OCI-LY7 (cell line): ENCODE results near the gene TMCC1. TPM values are rescaled to one million over a fixed set of nuclear protein-coding genes. Genes with fewer than 3 reads are reported as not detected.
"Not testable (repeated sequence)": the region's sequence is repeated elsewhere in the genome, so short reads cannot be mapped to it uniquely, and the experiment has no call there.

Experiments used
- BruUV-seq: library from RNA; stranded (reverse); fragments of 400-500 nt; replicated peaks from 2 replicates; lab custom pipeline; 2021; lab: Mats Ljungman, UMichigan
- CTCF ChIA-PET: fragments of 300-600 bp; sonication (Branson Sonifier 250); formaldehyde crosslinking; loops from one replicate; lab custom pipeline; 2022; ENCODE audit warnings: antibody characterized with exemption; ENCODE audit not compliant: unreplicated experiment; lab: Charles Lee
- POLR2A ChIA-PET: fragments of 300-600 bp; sonication (Branson Sonifier 250); formaldehyde crosslinking; loops from one replicate; lab custom pipeline; 2022; ENCODE audit warnings: antibody characterized with exemption; lab: Charles Lee
- DNase-seq: peaks from one replicate; pipeline ENCODE4 v3.0.0-alpha.2; 2015; ENCODE audit warnings: low spot score
- H2AFZ ChIP-seq: fragments of 200-600 bp; sonication (generic), shearing (Covaris generic); 2 replicates; pipeline ENCODE4 v1.6.1; 2014; ENCODE audit warnings: mild to moderate bottlenecking, antibody characterized with exemption, low read length, moderate library complexity
- H3K27ac ChIP-seq: fragments of 200-600 bp; sonication (generic); 2 replicates; pipeline ENCODE4 v1.5.1; 2014; ENCODE audit warnings: mixed run types, low read depth, mild to moderate bottlenecking, moderate library complexity, low read length, inconsistent platforms; ENCODE audit not compliant: poor library complexity, severe bottlenecking
- H3K36me3 ChIP-seq: fragments of 200-600 bp; sonication (generic); 2 replicates; pipeline ENCODE4 v1.6.1; 2014; ENCODE audit warnings: mild to moderate bottlenecking, antibody characterized with exemption, low read length, moderate library complexity, mixed read lengths; ENCODE audit not compliant: insufficient read depth
- H3K4me1 ChIP-seq: fragments of 200-600 bp; sonication (generic); 2 replicates; pipeline ENCODE4 v1.5.1; 2014; ENCODE audit warnings: mild to moderate bottlenecking, low read length; ENCODE audit not compliant: insufficient read depth, poor library complexity, severe bottlenecking
- H3K4me2 ChIP-seq: fragments of 200-600 bp; sonication (generic); 2 replicates; pipeline ENCODE4 v1.6.1; 2014; ENCODE audit warnings: mild to moderate bottlenecking, low read length
- H3K4me3 ChIP-seq: fragments of 200-600 bp; sonication (generic); 2 replicates; pipeline ENCODE4 v1.5.1; 2014; ENCODE audit warnings: mild to moderate bottlenecking, low read depth, low read length; ENCODE audit not compliant: poor library complexity, severe bottlenecking
- H3K79me2 ChIP-seq: fragments of 200-600 bp; sonication (generic); 2 replicates; pipeline ENCODE4 v1.6.1; 2016; ENCODE audit warnings: low read depth, mild to moderate bottlenecking, low read length, moderate library complexity, mixed read lengths; ENCODE audit not compliant: insufficient read depth
- H3K9me2 ChIP-seq: fragments of 200-600 bp; sonication (generic); 2 replicates; pipeline ENCODE4 v1.6.1; 2016; ENCODE audit warnings: mild to moderate bottlenecking, low read length, mixed read lengths; ENCODE audit not compliant: insufficient read depth
- H3K9me3 ChIP-seq: fragments of 200-600 bp; sonication (generic); 2 replicates; pipeline ENCODE4 v1.6.1; 2014; ENCODE audit warnings: mild to moderate bottlenecking, mixed run types, low read length, mixed read lengths
- H4K20me1 ChIP-seq: fragments of 200-600 bp; sonication (generic); 2 replicates; pipeline ENCODE4 v1.6.1; 2014; ENCODE audit warnings: mild to moderate bottlenecking, antibody characterized with exemption, low read length, moderate library complexity, mixed read lengths; ENCODE audit not compliant: insufficient read depth
- CTCF ChIP-seq: fragments of 200-600 bp; sonication (generic); conservative IDR thresholded peaks from 2 replicates; pipeline ENCODE4 v1.5.1; 2014; ENCODE audit warnings: mild to moderate bottlenecking, antibody characterized with exemption, low read length, moderate library complexity, mixed read lengths
- EZH2phosphoT487 ChIP-seq: fragments of 200-600 bp; sonication (generic); IDR thresholded peaks from 2 replicates; pipeline ENCODE4 v1.6.1; 2018; ENCODE audit warnings: low read depth, borderline replicate concordance, mild to moderate bottlenecking, mixed run types, antibody characterized with exemption, low read length, moderate library complexity, mixed read lengths
- intact Hi-C: fragments of 100-400 bp; cut with micrococcal nuclease; formaldehyde crosslinking; loops from one replicate; pipeline ENCODE4 v1.10.0; 2022; ENCODE audit not compliant: unreplicated experiment
- total RNA-seq, 2 experiments: library from RNA; depleted of rRNA in 1 of 2; stranded (reverse); fragments of >200 nt in 1 of 2; shearing (Covaris generic) in 1 of 2; gene quantifications; 2 replicates each; pipeline ENCODE4 v1.2.3, GENCODE V29; 2014 to 2022

TMCC1 gene
- total RNA-seq, 2 experiments from 2014 or later = 31.7 to 38.8 TPM

- ChIA-PET POLR2A (no interaction called here), CTCF (no interaction called here)
- intact Hi-C loops = no loop called here
- Histone ChIP-seq H2AFZ (no peak overlapping the region), H4K20me1 (no peaks in the 10 kb centered on the region), H3K4me2 (no peak overlapping the region), H3K27ac (no peak overlapping the region), H3K9me2 (no peaks in the 10 kb centered on the region), H3K79me2 (no peaks in the 10 kb centered on the region), H3K4me3 (no peak overlapping the region), H3K9me3 (no peaks in the 10 kb centered on the region), H3K4me1 (no peaks in the 10 kb centered on the region), H3K36me3 (no peaks in the 10 kb centered on the region)
- BruUV-seq = no TSS peak
- TF ChIP-seq EZH2phosphoT487 = no peak
- no peak for DNase-seq
These were observed 281.5 kb downstream of the TMCC1 start for GRCh38 chr3:129611812-129612533.

DNA sequence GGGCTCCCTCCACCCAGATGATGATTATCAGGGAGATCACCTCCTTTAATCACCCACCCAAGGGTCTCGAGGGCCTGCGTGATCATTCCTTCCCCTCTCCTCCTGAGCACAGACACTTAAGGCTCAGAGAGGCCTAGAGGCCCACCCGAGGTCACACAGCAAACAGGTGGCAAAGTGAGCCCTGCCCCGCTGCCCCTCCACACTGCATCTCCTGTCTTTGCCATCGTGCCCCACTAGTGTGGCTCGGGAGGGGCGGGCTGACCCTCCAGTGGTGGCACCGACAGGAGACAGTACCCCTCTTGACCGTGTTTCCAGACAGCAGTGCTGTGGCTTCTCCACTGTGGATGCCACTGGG lies 282.1 kb downstream of the TMCC1 start:
- Histone ChIP-seq H4K20me1 (no peaks in the 10 kb centered on the region), H3K27ac (no peak overlapping the region), H3K4me3 (no peak overlapping the region), H3K4me1 (no peaks in the 10 kb centered on the region), H3K4me2 (no peak overlapping the region), H3K9me2 (no peaks in the 10 kb centered on the region), H2AFZ (no peak overlapping the region), H3K9me3 (no peaks in the 10 kb centered on the region), H3K79me2 (no peaks in the 10 kb centered on the region), H3K36me3 (no peaks in the 10 kb centered on the region)
- intact Hi-C loops = no loop called here
- no peak for TF ChIP-seq CTCF
- TF ChIP-seq EZH2phosphoT487 = no peak
- CTCF ChIA-PET = no interaction called here
- no TSS peak for BruUV-seq
- POLR2A ChIA-PET = no interaction called here
- no peak for DNase-seq

GRCh38 chr3:129610794-129611445 lies 282.6 kb downstream of the TMCC1 start:
- intact Hi-C loops, BruUV-seq, H3K9me2 ChIP-seq: not testable (repeated sequence)

More at GRCh38 chr3:129610794-129611445, 282.6 kb downstream of the TMCC1 start:
- H3K4me3 ChIP-seq, H3K79me2 ChIP-seq, H2AFZ ChIP-seq, CTCF ChIA-PET, DNase-seq, POLR2A ChIA-PET, H3K4me1 ChIP-seq, H3K36me3 ChIP-seq, H4K20me1 ChIP-seq, H3K27ac ChIP-seq, H3K9me3 ChIP-seq, H3K4me2 ChIP-seq: not testable (repeated sequence)
